ENCODE measurements around the gene GLIS1.

- TF ChIP-seq CTCF (IDR thresholded peaks at IDR 0.05) (no peak), TEAD1 (CRISPR knock-in tag; IDR thresholded peaks at IDR 0.05) (no peak), ZNF416 (CRISPR knock-in tag; IDR thresholded peaks at IDR 0.05) (no peak), ZNF138 (CRISPR knock-in tag; conservative IDR thresholded peaks at IDR 0.05) (no peak)
Observed at GRCh38 chr1:53639996-53640700, 98.8 kb downstream of the GLIS1 start.
